ENCODE results near the gene F13A1. TPM values are rescaled to one million over a fixed set of nuclear protein-coding genes. Genes with fewer than 3 reads are reported as not detected.

F13A1 gene
- total RNA-seq, 2 donors from 2014 or later: 19.8 to 27.5 TPM

DNA sequence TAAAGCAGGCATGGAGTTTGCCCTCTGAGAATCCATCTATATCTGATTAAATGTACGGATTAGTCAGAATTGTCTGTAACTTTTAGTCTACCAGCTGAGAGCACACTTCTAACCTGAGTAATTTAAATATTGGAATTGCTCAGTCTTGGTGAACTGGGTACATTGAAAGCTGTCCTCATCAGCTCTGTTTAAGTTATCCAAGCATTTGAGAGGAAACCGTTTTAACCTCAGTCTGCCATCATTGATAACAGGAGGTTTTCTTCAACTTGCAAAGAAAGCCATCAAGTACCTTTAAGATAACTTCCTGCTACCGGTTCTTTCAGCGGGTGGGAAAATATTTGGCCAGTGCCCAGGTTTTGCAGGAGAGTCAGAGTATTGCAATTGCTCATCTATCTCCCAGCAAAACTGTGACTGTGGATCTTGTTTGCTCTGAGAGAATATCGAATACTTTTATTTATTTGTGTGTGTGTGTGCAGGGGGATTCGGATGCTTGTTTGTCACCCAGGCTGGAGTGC lies 31.1 kb upstream of the F13A1 start:
- H3K36me3 ChIP-seq (replicated peaks in 1 of 2; ENCODE audit: insufficient read depth in 1 of 2, low read depth in 2 of 2): no peaks in the 10 kb centered on the region
- H3K9me3 ChIP-seq: no peaks in the 10 kb centered on the region
- no peak overlapping the region for H3K4me3 ChIP-seq
- ATAC-seq: no peak
- H3K4me1 ChIP-seq: no peaks in the 10 kb centered on the region
- H3K27ac ChIP-seq: no peak overlapping the region
- intact Hi-C loops (cut with DNase I): no loop called here
- peaks cover 0 to under 1% of the 10 kb centered on the region in 2 donors for H3K27me3 ChIP-seq
- DNase-seq: no peak
- WGBS, 2 donors: 27 to 29% methylated on average over 6 of the region's 6 CpGs
- TF ChIP-seq CTCF (IDR thresholded peaks at IDR 0.05) (no peak), POLR2A (IDR thresholded peaks at IDR 0.05) (no peak)

- no peak overlapping the region for H3K27ac ChIP-seq
- DNase-seq: no peak
- H3K27me3 ChIP-seq: peaks cover 0 to 4% of the 10 kb centered on the region in 2 donors
- no peak for ATAC-seq
- no peaks in the 10 kb centered on the region for H3K36me3 ChIP-seq (replicated peaks in 1 of 2; ENCODE audit: insufficient read depth in 1 of 2, low read depth in 2 of 2)
- TF ChIP-seq CTCF (IDR thresholded peaks at IDR 0.05) (no peak), POLR2A (IDR thresholded peaks at IDR 0.05) (no peak)
- no peak overlapping the region for H3K4me3 ChIP-seq
- H3K4me1 ChIP-seq: no peaks in the 10 kb centered on the region
- WGBS, 2 donors: 66 to 71% methylated on average over 4 of the region's 4 CpGs
- intact Hi-C loops (cut with DNase I): no loop called here
- H3K9me3 ChIP-seq: no peaks in the 10 kb centered on the region
These were observed 30.2 kb upstream of the F13A1 start for GRCh38 chr6:6350696-6351095.

DNA sequence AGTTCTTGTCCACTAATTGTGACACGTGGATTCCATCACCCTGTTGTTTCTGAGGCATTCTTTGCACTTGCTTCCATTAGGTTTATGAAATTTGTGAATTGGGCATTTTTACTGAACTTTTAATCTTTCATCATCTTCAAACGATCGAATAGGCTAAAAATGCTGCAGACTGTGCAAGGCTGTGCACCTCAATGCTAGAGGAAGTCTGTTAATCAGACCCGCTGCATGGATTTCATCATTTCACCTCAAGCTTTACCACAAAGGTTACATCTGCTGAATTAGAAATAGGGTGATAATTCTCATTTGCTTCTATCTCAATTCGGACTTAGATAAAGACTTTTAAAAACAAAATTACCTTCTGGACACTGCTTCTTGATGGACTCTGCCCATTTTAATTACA lies 27.8 kb upstream of the F13A1 start:
- H3K36me3 ChIP-seq (replicated peaks in 1 of 2; ENCODE audit: insufficient read depth in 1 of 2, low read depth in 2 of 2): no peaks in the 10 kb centered on the region
- no peak overlapping the region for H3K4me3 ChIP-seq
- ATAC-seq (no peak), DNase-seq (no peak)
- H3K9me3 ChIP-seq: no peaks in the 10 kb centered on the region
- H3K4me1 ChIP-seq: no peaks in the 10 kb centered on the region
- H3K27me3 ChIP-seq: peaks cover 0 to 4% of the 10 kb centered on the region in 2 donors
- intact Hi-C loops (cut with DNase I): no loop called here
- no peak overlapping the region for H3K27ac ChIP-seq
- TF ChIP-seq POLR2A (IDR thresholded peaks at IDR 0.05): no peak
- no peak for TF ChIP-seq CTCF (IDR thresholded peaks at IDR 0.05)
- WGBS, 2 donors: 57 to 64% methylated on average over 5 of the region's 5 CpGs

DNA sequence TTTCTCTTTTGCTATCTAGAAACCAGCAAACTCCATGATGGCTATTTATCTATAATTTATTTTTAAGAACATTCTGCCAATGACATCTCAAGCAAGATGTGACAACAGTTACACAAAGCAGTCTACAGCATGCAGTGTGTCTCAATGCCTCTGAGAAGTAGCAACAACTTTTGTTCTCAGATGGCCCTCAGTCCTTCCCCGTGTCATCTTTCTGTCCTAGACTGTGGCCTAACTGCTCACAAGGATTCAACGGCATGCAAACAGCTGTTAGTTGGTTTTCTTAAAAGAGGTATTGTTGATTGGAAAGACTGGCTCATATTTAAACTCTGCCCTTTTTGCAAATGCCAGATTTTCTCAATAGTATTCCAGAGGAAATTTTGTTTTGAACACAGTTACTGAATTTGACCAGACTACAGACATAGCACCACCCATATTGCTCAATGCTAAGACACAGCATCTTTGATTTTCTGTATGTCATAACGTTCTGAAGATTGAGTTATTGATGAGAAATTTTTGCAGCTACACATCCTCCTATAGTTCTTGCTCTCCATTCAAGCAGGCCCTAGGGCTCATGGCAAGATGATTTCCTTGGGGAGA lies 26.1 kb upstream of the F13A1 start:
- WGBS, 2 donors: 45 to 62% methylated on average over 3 of the region's 3 CpGs

More for the DNA sequence above, 26.1 kb upstream of the F13A1 start:
- Histone ChIP-seq H3K4me3 (no peak overlapping the region), H3K9me3 (no peaks in the 10 kb centered on the region), H3K36me3 (replicated peaks in 1 of 2; ENCODE audit: insufficient read depth in 1 of 2, low read depth in 2 of 2) (no peaks in the 10 kb centered on the region), H3K4me1 (no peaks in the 10 kb centered on the region), H3K27me3 (peaks cover 0 to 4% of the 10 kb centered on the region in 2 donors), H3K27ac (no peak overlapping the region)
- ATAC-seq (no peak), DNase-seq (no peak)
- no peak for TF ChIP-seq CTCF (IDR thresholded peaks at IDR 0.05)
- TF ChIP-seq POLR2A (IDR thresholded peaks at IDR 0.05): no peak
- intact Hi-C loops (cut with DNase I): no loop called here
